Osteocyte (in vitro differentiated cells): ENCODE results near the gene OTUD5. TPM values are rescaled to one million over a fixed set of nuclear protein-coding genes. Genes with fewer than 3 reads are reported as not detected.

Experiments
- DNase-seq: peaks from one replicate; pipeline ENCODE4 v3.0.0; 2021; ENCODE audit warnings: mixed read lengths; ENCODE audit not compliant: unreplicated experiment; ENCODE audit errors: extremely low spot score
- H3K27ac Mint-ChIP-seq: one replicate; pipeline ENCODE4 v1.8.0; 2021; ENCODE audit warnings: mild to moderate bottlenecking, mixed read lengths; ENCODE audit not compliant: unreplicated experiment
- H3K27me3 Mint-ChIP-seq: one replicate; pipeline ENCODE4 v1.8.0; 2021; ENCODE audit warnings: mixed read lengths; ENCODE audit not compliant: unreplicated experiment
- H3K36me3 Mint-ChIP-seq: one replicate; pipeline ENCODE4 v1.8.0; 2021; ENCODE audit warnings: mixed read lengths; ENCODE audit not compliant: unreplicated experiment
- H3K4me1 Mint-ChIP-seq: one replicate; pipeline ENCODE4 v1.8.0; 2021; ENCODE audit warnings: mixed read lengths; ENCODE audit not compliant: unreplicated experiment
- H3K4me3 Mint-ChIP-seq: one replicate; pipeline ENCODE4 v1.8.0; 2021; ENCODE audit warnings: mild to moderate bottlenecking, moderate library complexity, mixed read lengths; ENCODE audit not compliant: unreplicated experiment
- H3K9me3 Mint-ChIP-seq: one replicate; pipeline ENCODE4 v1.8.0; 2021; ENCODE audit warnings: mixed read lengths; ENCODE audit not compliant: unreplicated experiment
- CTCF ChIP-seq: fragments of 200-600 bp; sonication (generic); IDR thresholded peaks from 2 replicates; pipeline ENCODE4 v1.5.0; 2021; ENCODE audit warnings: antibody characterized with exemption, mild to moderate bottlenecking, moderate library complexity
- total RNA-seq: library from RNA; stranded (reverse); gene quantifications from 2 replicates; pipeline ENCODE4 v1.2.1, GENCODE V29; 2021

OTUD5 gene
- total RNA-seq, 1 donor from 2014 or later: 57.4 TPM

DNA sequence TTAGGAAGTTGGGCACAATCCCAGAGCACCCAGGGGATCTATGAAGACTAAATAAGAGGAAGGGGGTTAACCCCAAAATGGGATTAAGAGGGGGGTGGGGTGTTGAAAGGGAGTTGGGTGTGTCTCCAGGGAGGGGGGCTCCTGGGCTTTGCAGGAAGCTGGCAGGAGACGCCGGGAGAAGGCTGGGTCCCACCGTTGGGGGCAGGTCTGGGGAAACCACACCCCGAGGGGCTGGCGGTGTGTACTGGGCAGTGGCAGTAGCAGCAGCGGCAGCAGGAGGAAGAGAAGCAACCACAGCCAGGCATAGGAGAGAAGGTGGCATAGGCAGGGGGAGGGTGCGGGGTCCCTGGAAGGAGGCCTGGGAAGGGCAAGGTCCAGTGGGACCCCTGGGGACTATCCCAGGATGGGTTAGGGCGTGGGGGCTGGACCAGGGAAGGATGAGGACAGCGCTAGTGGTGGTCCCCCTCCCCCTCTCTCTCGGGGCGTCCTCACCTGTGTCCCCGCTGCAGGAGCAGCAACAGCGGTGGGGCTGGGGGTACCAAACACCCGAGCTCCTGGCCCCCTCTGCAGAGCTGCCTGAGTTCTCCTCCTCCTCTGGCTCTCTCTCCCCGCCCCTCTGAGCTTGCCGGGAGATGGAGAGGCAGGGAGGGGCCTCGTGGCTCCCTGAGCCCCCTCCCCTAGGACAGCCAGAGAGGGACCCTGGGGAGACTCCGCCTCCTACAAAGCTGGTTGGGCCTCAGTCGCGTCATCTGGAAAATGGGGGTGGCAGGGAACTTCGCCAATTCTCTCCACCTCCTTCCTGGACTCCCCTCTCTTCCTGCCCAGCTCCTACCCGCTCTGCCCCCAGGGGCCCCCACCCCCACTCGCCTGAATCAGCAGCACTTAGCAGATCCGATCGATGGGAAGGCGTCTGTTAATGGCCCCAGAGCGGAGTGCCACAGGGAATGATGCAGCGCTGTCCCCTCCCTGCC lies 14.1 kb upstream of the OTUD5 start, which contains the start of gene KCND1:
Gene KCND1, minus strand, starts transcription at position 596 of the 971 bp plus-strand sequence. CDS start 1,573 bp downstream, outside the sequence.
- H3K9me3 Mint-ChIP-seq: peaks cover 5% of the 10 kb centered on the region
- no peaks in the 10 kb centered on the region for H3K27me3 Mint-ChIP-seq
- H3K4me1 Mint-ChIP-seq: peaks cover 19% of the 10 kb centered on the region
- H3K36me3 Mint-ChIP-seq: peaks cover 9% of the 10 kb centered on the region
- no peak for TF ChIP-seq CTCF
- peak within 1 kb of the TSS; percentile 63 for H3K27ac Mint-ChIP-seq
- peak within 1 kb of the TSS; percentile 63 for H3K4me3 Mint-ChIP-seq
- DNase-seq: no peak

DNA sequence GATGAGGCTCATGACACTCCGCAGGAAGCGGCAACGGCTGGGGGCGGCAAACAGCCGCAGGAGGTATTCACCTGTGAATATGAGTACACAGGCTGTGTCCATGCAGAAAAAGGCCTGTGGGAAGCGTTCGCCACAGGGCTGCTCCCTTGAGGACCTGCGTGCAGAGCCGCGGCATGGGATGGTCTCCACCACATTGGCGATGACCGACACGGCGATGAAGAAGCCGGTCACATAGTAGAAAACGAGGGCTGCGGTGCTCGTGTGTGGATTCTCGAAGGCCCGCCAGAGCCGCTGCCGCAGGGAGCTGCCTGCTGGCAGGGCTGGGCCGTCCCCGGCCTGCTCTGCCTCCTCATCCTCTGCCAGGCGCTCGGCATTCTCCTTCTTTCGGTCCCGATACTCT lies 12.1 kb upstream of the OTUD5 start:
- no peak overlapping the region for H3K27ac Mint-ChIP-seq
- H3K36me3 Mint-ChIP-seq: peaks cover 3% of the 10 kb centered on the region
- no peak for TF ChIP-seq CTCF

GRCh38 chrX:48968377-48968776 lies 11.0 kb upstream of the OTUD5 start:
- H3K4me1 Mint-ChIP-seq: peaks cover 19% of the 10 kb centered on the region
- H3K4me3 Mint-ChIP-seq: no peak overlapping the region
- H3K27me3 Mint-ChIP-seq: no peaks in the 10 kb centered on the region
- no peaks in the 10 kb centered on the region for H3K9me3 Mint-ChIP-seq
- no peak for DNase-seq
- H3K27ac Mint-ChIP-seq: no peak overlapping the region
- H3K36me3 Mint-ChIP-seq: peaks cover 2% of the 10 kb centered on the region
- no peak for TF ChIP-seq CTCF

More for the DNA sequence above, 12.1 kb upstream of the OTUD5 start:
- H3K9me3 Mint-ChIP-seq: no peaks in the 10 kb centered on the region
- no peak for DNase-seq
- no peaks in the 10 kb centered on the region for H3K27me3 Mint-ChIP-seq
- no peak overlapping the region for H3K4me3 Mint-ChIP-seq
- peaks cover 19% of the 10 kb centered on the region for H3K4me1 Mint-ChIP-seq

DNA sequence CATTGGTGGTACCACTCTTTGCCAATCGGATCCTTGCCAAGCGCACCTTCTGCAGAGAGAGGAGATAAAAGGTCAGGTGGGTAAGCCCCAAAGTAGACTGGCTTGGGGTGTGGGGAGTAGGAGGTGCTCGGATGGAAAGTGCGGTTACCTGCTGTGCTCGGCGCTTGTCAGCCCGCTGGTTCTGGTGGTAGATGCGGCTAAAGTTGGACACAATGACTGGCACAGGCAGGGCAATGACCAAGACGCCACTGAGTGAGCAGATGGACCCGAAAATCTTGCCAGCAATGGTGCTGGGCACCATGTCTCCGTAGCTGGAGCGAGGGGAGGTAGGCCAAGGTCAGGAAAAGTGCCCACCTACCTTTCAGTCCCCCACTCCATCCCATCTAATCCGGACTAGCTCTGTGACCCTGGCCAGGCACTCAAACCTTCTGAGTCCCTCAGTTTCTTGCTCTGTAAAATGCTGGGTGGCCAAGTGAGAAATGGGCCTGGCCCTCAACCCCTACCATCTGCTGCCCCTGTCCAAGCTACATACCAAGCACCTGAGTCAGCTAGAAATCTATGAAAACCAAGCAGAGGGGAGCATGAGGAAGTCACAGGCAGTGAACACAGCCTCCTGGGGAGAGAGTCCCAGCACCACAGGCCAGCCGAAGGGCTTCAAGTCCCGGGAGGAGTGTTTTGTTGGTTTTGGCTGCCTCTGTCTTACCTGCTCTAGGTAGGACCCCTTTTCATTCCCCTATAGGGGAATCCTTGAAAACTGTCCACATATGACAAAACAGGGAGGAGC lies 9.6 kb upstream of the OTUD5 start:
- Mint-ChIP-seq H3K36me3 (peaks cover 2% of the 10 kb centered on the region), H3K4me1 (peaks cover 9% of the 10 kb centered on the region), H3K27ac (peak overlapping the region; percentile 45), H3K4me3 (no peak overlapping the region), H3K27me3 (no peaks in the 10 kb centered on the region), H3K9me3 (no peaks in the 10 kb centered on the region)
- no peak for TF ChIP-seq CTCF
- no peak for DNase-seq
